Activated naive CD4-positive, alpha-beta T cell treated with anti-CD3 and anti-CD28 coated beads for 36 hours (primary cell): Measurements from ENCODE around the gene LTF. TPM values are rescaled to one million over a fixed set of nuclear protein-coding genes. Genes with fewer than 3 reads are reported as not detected.

Source experiments
- CTCF ChIA-PET: fragments of 350-600 bp; sonication (Branson Sonifier 250); formaldehyde crosslinking; loops from one replicate; lab custom pipeline; 2021; ENCODE audit warnings: antibody characterized with exemption; lab: Charles Lee
- DNase-seq: peaks from one replicate; pipeline ENCODE4 v3.0.0-alpha.2; 2020
- H3K27ac Mint-ChIP-seq: one replicate; pipeline ENCODE4 v1.8.0; 2021; ENCODE audit warnings: mild to moderate bottlenecking, mixed read lengths
- H3K27me3 Mint-ChIP-seq: one replicate; pipeline ENCODE4 v1.8.0; 2021; ENCODE audit warnings: low read depth, mixed read lengths
- H3K36me3 Mint-ChIP-seq: one replicate; pipeline ENCODE4 v1.8.0; 2021; ENCODE audit warnings: low read depth, mixed read lengths
- H3K4me1 Mint-ChIP-seq: one replicate; pipeline ENCODE4 v1.8.0; 2021; ENCODE audit warnings: low read depth, mixed read lengths
- H3K4me3 Mint-ChIP-seq: one replicate; pipeline ENCODE4 v1.8.0; 2021; ENCODE audit warnings: mild to moderate bottlenecking, moderate library complexity, mixed read lengths
- H3K9me3 Mint-ChIP-seq: one replicate; pipeline ENCODE4 v1.8.0; 2021; ENCODE audit warnings: mixed read lengths
- intact Hi-C: fragments of 100-400 bp; cut with micrococcal nuclease; formaldehyde crosslinking; loops from one replicate; pipeline ENCODE4 v1.15.1; 2023
- total RNA-seq, 2 experiments: library from RNA; stranded (reverse); gene quantifications; one replicate each; pipeline ENCODE4 v1.2.3, GENCODE V29; 2021

LTF gene
- total RNA-seq, 2 experiments from 2014 or later, result not detected

DNA sequence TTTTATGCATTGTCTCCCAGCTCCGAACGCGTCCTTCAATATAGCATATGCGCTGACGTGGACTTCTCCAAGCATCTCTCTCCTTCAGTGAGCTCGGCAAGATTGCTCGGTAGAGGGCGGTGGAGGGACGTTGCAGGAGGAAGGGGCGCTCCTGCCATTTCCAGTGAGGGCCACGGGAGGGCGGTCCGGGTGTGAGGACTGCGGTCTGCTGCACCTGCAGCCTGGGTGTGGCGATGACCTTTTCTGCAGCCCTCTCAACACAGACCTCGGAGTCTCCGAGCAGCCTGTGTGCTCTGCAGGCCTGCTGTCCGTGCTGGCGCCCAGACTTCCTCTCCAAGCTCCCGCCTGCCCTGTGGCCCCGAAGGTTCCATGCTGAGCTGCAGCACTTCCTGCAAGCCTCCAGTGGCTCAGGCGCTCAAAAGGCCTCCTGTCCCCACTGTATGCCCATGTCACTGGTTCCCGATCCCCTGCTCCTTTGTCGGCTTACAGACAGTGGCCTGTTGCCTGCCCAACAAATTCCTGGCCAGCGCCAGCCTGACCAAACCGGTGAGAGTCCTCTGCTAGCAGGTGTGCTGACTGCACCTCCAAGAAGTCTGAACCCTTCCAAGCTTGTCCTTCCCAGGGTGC, 24.1 kb upstream of the LTF start:
- peaks cover 4% of the 10 kb centered on the region for H3K27me3 Mint-ChIP-seq
- intact Hi-C loops, result loop anchor here (1.0 to 10.0 kb wide), 4 partner anchors 69 to 418 kb away; partner anchors contain the start of gene ALS2CL
- no peaks in the 10 kb centered on the region for H3K36me3 Mint-ChIP-seq
- no peak overlapping the region for H3K27ac Mint-ChIP-seq
- H3K4me3 Mint-ChIP-seq, result peak overlapping the region; percentile 21
- CTCF ChIA-PET, result interaction anchor here (0.5 to 5.7 kb wide), 65 partner anchors 9 to 1048 kb away, joined by 3 to 181 read pairs (median 5); partner anchors contain the start of genes LTF and RTP3
- DNase-seq, result peak; percentile 98
- no peaks in the 10 kb centered on the region for H3K9me3 Mint-ChIP-seq
- H3K4me1 Mint-ChIP-seq, result peaks cover 15% of the 10 kb centered on the region

DNA sequence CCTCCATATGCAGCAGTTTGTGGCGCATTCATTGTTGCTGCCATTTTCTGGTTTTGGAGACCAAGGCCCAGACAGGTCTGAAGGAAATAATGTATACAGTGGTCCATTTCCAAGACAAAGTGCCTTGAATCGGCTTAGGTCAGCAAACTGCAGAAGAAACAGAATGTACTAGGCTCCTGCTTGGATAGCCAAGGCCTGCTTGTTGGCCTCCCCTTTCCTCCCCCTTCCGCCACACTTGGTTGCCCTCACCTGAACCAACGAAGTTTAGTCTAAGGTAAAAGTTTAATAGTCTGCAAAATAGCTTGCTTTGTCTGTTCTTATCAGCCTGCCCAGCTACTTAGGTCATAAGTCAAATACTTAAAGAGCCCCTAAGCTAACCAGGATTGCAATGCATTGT, 21.1 kb upstream of the LTF start:
- H3K9me3 Mint-ChIP-seq, result no peaks in the 10 kb centered on the region
- DNase-seq, result no peak
- peaks cover 15% of the 10 kb centered on the region for H3K4me1 Mint-ChIP-seq
- H3K27ac Mint-ChIP-seq, result no peak overlapping the region
- peaks cover 4% of the 10 kb centered on the region for H3K27me3 Mint-ChIP-seq
- H3K4me3 Mint-ChIP-seq, result no peak overlapping the region
- intact Hi-C loops, result loop anchor here (5.0 to 10.0 kb wide), 2 partner anchors 209 to 422 kb away; partner anchors contain the start of gene ALS2CL
- CTCF ChIA-PET, result interaction anchor here (5.7 kb wide), 1 partner anchor 75 kb away, joined by 103 read pairs; no protein-coding TSS in a partner anchor
- H3K36me3 Mint-ChIP-seq, result no peaks in the 10 kb centered on the region

DNA sequence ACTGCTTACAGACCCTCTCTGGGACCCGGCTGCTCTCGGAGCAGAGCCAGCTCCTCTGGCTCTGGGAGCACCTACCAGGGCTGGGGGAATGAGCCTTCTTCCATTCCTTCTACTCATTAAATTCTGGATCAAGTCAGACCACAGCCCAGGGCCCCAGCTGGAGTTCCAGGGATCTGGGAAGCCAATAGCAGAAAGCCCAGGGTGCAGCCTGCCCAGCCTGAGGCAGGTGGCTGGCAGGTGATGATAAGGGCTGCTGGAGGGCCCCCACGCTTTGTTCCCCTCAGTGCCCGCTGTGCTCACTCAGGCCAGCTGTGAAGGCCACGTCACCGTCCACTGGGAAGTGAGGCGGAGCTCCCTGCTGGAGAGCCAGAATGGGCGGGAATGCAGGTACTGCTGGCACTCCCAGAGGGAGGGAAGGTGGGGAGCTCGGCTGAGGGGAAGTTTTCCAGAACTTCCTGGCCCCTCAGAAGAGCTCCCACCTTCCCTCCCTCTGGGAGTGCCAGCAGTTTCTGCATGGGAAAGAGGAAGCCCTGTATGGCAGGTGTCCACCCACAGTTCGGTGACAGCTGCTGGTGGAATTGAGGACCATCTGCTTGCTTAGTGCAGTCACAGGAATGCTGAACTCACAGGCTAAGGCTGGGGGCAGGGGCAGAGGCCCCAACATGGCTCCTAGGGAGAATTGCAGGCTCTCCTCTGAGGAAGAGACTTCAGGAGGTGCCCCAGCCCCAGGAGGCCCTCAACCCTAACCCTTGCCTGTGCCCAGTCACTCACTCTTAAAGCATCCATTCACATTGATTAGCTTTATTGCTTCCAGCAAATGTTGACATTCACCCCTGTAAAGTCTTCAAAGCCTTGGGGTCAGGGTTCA, 20.4 kb upstream of the LTF start:
- Mint-ChIP-seq H3K9me3 (no peaks in the 10 kb centered on the region), H3K27ac (no peak overlapping the region), H3K4me1 (peaks cover 15% of the 10 kb centered on the region), H3K4me3 (no peak overlapping the region), H3K36me3 (no peaks in the 10 kb centered on the region), H3K27me3 (peaks cover 4% of the 10 kb centered on the region)
- intact Hi-C loops, result loop anchor here (5.0 to 10.0 kb wide), 2 partner anchors 210 to 422 kb away; partner anchors contain the start of gene ALS2CL
- DNase-seq, result no peak
- CTCF ChIA-PET, result interaction anchor here (0.8 to 5.7 kb wide), 4 partner anchors 11 to 98 kb away, joined by 3 to 103 read pairs (median 4); no protein-coding TSS in a partner anchor

DNA sequence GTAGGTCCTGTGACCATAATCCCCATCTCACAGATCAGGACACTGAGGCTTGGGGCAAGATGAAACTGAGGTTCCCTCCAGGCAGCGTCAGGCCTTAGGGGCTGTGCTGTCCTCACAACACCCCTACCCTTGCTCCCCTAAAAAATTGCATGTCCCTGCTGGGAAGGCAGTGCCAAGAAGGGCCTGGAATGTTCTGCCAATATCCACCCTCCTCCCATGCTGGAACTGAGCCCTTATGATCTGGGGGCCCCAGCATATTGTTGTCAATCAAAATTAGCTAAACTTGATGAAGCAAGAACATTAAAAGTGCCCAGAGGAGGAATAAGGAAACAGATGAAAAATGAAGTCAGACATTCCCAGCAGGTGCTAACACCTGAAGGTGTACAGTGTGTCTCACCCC, 19.7 kb upstream of the LTF start:
- intact Hi-C loops, result loop anchor here (10.0 kb wide), 1 partner anchor 210 kb away; the partner anchor contains the start of gene ALS2CL
- no peak overlapping the region for H3K27ac Mint-ChIP-seq
- no peaks in the 10 kb centered on the region for H3K9me3 Mint-ChIP-seq
- DNase-seq, result no peak
- H3K27me3 Mint-ChIP-seq, result peaks cover 4% of the 10 kb centered on the region
- CTCF ChIA-PET, result interaction anchor here (0.9 to 1.0 kb wide), 2 partner anchors 12 to 22 kb away, joined by 3 to 4 read pairs; no protein-coding TSS in a partner anchor
- H3K4me3 Mint-ChIP-seq, result no peak overlapping the region
- H3K36me3 Mint-ChIP-seq, result no peaks in the 10 kb centered on the region
- peaks cover 10% of the 10 kb centered on the region for H3K4me1 Mint-ChIP-seq

DNA sequence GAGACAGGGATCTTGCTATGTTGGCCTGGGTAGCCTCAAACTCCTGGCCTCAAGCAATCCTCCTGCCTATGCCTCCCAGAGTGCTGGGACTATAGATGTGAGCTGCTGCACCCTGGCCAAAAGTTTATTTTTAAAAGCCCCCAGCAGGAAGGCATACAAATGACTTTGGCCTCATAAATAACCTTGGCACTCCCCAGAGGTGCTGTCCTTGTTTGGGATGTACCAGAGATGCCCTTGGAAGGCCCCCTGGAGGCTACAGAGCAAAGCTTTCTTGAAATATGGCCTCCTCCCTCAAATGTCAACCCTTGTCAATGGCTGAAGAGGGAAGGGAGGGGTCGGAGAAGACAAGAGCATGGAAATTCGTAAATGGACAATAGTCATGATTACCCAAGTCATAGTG, 19.1 kb upstream of the LTF start:
- peaks cover 4% of the 10 kb centered on the region for H3K27me3 Mint-ChIP-seq
- no peak for DNase-seq
- CTCF ChIA-PET, result interaction anchor here (1.0 to 1.3 kb wide), 2 partner anchors 22 to 75 kb away, joined by 3 read pairs; no protein-coding TSS in a partner anchor
- intact Hi-C loops, result loop anchor here (10.0 kb wide), 1 partner anchor 211 kb away; the partner anchor contains the start of gene ALS2CL
- peaks cover 4% of the 10 kb centered on the region for H3K4me1 Mint-ChIP-seq
- H3K9me3 Mint-ChIP-seq, result no peaks in the 10 kb centered on the region
- no peak overlapping the region for H3K27ac Mint-ChIP-seq
- H3K36me3 Mint-ChIP-seq, result no peaks in the 10 kb centered on the region
- no peak overlapping the region for H3K4me3 Mint-ChIP-seq

DNA sequence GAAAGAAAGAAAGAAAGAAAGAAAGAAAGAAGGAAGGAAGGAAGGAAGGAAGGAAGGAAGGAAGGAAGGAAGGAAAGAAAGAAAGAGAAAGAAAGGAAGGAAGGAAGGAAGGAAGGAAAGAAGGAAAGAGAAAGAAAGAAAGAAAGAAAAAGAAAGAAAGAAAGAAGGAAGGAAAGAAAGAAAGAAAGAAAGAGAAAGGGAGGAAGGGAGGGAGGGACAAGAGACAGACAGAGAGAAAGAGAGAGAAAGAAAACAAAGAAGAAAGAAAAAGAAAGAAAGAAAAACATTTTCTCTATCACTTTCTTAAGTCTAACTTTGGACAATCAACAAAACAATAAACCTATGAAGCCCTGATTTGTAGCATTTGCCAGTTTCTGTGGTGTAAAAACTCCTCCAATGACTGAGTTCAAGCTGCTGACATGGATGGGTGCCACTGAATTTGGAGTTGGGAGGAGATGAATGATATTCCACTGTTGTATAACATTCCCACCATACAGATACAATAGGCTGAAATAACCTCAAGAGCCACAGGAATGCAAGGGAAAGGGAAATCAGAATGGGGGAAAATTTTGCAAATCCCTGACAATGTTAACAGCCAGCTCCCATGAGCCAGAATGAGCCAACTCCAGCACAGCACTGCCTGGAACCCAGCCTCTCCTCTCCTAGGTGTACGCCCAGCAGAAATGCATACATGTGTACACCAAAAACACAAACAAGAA, 18.1 kb upstream of the LTF start:
- H3K9me3 Mint-ChIP-seq, result no peaks in the 10 kb centered on the region
- peaks cover 2% of the 10 kb centered on the region for H3K27me3 Mint-ChIP-seq
- H3K36me3 Mint-ChIP-seq, result no peaks in the 10 kb centered on the region
- CTCF ChIA-PET, result interaction anchor here (1.3 kb wide), 1 partner anchor 76 kb away, joined by 3 read pairs; no protein-coding TSS in a partner anchor
- H3K4me3 Mint-ChIP-seq, result no peak overlapping the region
- H3K4me1 Mint-ChIP-seq, result no peaks in the 10 kb centered on the region
- DNase-seq, result no peak
- intact Hi-C loops, result loop anchor here (10.0 kb wide), 1 partner anchor 212 kb away; the partner anchor contains the start of gene ALS2CL
- no peak overlapping the region for H3K27ac Mint-ChIP-seq

DNA sequence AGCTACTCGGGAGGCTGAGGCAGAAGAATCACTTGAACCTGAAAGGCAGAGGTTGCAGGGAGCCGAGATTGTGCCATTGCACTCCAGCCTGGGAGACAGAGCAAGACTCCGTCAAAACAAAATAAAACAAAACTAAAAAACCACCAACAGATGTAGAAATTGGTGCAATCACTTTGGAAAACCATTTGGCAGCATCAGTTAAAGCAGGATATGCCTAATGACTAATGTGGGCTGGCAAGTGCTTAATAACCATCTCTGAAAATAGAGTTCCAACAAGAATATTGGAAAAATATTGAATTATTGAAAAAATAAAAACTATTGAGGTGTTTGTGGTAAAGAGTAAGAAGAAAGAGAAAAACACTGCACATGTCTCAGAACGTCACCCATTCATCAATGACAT, 16.9 kb upstream of the LTF start:
- CTCF ChIA-PET, result interaction anchor here (1.1 kb wide), 1 partner anchor 77 kb away, joined by 3 read pairs; no protein-coding TSS in a partner anchor
- Mint-ChIP-seq H3K27me3 (no peaks in the 10 kb centered on the region), H3K36me3 (no peaks in the 10 kb centered on the region), H3K4me1 (no peaks in the 10 kb centered on the region), H3K9me3 (no peaks in the 10 kb centered on the region), H3K4me3 (no peak overlapping the region), H3K27ac (no peak overlapping the region)
- intact Hi-C loops, result loop anchor here (10.0 kb wide), 1 partner anchor 213 kb away; the partner anchor contains the start of gene ALS2CL
- no peak for DNase-seq

DNA sequence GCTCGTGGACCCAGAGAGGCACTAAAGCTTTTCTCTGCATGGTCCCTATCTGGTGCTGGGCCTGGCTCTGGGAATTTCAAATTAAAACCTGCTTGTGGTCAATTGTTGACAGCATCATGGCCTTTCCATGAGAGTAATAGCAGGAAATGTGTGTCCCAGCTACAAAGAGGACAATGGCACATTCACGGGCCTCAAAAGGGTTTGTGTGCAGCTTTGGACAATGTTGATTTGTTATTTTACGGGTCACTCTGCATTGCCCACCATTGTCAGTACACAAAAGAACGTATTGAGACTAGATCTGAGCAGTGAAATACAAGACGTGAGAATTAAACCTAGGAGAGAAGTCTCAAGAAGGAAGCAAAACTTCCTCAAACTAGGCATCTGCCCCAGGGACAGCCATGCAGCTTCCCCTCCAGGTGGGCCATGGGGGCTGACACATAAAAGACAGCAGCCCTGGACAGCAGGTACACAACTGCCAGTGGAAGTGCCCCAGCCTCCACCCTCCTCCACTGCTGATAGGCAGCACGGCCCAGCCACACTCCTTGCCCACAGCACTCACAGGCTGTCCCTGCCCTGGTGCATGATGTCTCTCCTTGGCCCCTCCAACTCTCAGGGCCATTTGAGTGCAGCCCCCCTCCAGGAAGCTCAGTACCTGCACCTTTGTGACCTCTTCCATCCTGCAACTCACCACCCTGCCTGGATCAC, 15.9 kb upstream of the LTF start:
- CTCF ChIA-PET, result interaction anchor here (0.7 to 1.1 kb wide), 3 partner anchors 8 to 78 kb away, joined by 3 to 6 read pairs (median 3); no protein-coding TSS in a partner anchor
- H3K9me3 Mint-ChIP-seq, result peaks cover under 1% of the 10 kb centered on the region
- no peaks in the 10 kb centered on the region for H3K27me3 Mint-ChIP-seq
- H3K36me3 Mint-ChIP-seq, result no peaks in the 10 kb centered on the region
- no peak overlapping the region for H3K27ac Mint-ChIP-seq
- no peaks in the 10 kb centered on the region for H3K4me1 Mint-ChIP-seq
- H3K4me3 Mint-ChIP-seq, result no peak overlapping the region
- intact Hi-C loops, result loop anchor here (10.0 kb wide), 1 partner anchor 214 kb away; the partner anchor contains the start of gene ALS2CL
- no peak for DNase-seq

DNA sequence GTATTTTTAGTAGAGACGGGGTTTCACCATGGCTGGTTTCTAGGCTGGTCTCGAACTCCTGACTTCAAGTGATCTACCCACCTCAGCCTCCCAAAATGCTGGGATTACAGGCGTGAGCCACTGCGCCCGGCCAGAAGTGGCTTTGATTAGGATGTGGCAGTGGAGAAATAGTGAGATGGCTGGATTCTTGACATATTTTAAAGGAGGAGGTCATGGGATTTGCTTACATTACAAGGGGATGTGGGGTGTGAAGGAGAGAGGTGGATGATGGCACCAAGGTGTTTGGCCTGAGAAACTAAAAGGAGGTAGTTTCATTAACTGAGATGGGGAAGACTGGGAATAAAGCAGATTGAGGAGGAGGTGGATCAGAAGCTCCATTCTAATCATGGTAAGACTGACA, 15.0 kb upstream of the LTF start:
- Mint-ChIP-seq H3K4me1 (no peaks in the 10 kb centered on the region), H3K27me3 (peaks cover 5% of the 10 kb centered on the region), H3K4me3 (no peak overlapping the region), H3K9me3 (peaks cover 9% of the 10 kb centered on the region), H3K36me3 (no peaks in the 10 kb centered on the region), H3K27ac (no peak overlapping the region)
- intact Hi-C loops, result loop anchor here (10.0 kb wide), 1 partner anchor 215 kb away; the partner anchor contains the start of gene ALS2CL
- DNase-seq, result no peak
- CTCF ChIA-PET, result interaction anchor here (0.7 kb wide), 1 partner anchor 9 kb away, joined by 6 read pairs; no protein-coding TSS in a partner anchor

DNA sequence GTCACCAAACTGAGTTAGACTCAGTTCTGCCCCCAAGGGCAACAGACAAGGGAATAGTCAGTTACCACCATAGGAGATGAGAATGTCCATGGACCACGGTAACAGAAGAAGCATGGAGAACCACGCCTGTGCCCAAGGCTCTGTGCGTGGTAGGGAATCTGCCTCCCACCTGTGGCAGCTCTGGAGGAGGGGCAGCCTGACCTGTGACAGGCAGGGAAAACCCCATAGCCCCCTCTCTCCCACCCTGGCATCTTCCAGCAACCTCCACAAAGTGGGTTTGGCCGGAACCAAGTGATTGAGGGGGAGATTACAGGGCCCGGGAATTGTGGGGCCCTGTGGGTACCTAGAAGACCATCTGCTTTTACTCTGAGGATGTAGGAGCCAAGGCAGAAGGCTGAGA, 14.3 kb upstream of the LTF start:
- H3K27me3 Mint-ChIP-seq, result peaks cover 5% of the 10 kb centered on the region
- DNase-seq, result no peak
- no peak overlapping the region for H3K4me3 Mint-ChIP-seq
- peaks cover 16% of the 10 kb centered on the region for H3K9me3 Mint-ChIP-seq
- H3K36me3 Mint-ChIP-seq, result peaks cover 2% of the 10 kb centered on the region
- H3K27ac Mint-ChIP-seq, result no peak overlapping the region
- no peaks in the 10 kb centered on the region for H3K4me1 Mint-ChIP-seq
- intact Hi-C loops, result no loop called here
- CTCF ChIA-PET, result no interaction called here

DNA sequence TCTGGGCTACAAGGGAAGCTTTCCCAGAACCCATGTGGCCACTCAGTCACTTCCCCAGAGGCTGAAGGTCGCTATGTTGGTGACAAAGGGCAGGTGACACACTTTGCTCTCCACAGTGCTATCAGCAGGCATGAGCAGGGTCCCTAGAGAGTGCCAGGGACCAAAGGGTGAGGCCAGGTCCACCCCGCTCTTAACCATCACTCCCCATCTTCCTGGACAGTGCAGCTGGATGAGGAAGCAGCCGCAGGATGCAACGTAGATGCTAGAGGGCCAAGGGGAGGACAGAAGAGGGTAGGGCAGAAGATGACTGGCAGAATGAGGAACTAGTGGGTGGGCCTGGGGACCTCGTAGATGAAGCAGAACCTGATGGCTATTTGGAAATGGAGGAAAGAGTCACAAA, 13.6 kb upstream of the LTF start:
- Mint-ChIP-seq H3K36me3 (peaks cover 2% of the 10 kb centered on the region), H3K9me3 (peaks cover 16% of the 10 kb centered on the region), H3K4me1 (no peaks in the 10 kb centered on the region), H3K27me3 (peaks cover 5% of the 10 kb centered on the region), H3K4me3 (no peak overlapping the region), H3K27ac (no peak overlapping the region)
- no peak for DNase-seq
- CTCF ChIA-PET, result no interaction called here
- intact Hi-C loops, result no loop called here
